ENCODE data around the gene HS6ST3.

HS6ST3 gene

DNA sequence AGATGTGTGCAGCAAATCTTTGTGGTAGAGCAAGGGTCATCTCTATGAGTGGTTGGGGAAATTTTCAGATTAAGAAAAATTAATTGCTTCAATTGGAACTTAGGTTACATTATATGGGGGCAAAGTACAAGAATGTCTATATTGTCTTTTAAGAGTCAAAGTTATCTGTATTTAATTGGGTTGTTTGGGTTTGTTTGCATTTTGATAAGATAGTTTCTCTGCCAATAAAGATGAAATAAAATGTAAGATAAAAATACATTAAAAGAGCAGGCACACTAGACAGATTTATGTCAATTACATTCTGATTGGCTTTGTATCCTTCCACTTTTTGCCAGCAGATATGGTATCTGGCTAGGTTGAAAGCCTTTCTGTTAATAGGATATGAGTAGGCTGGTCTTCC is 587.1 kb downstream of the HS6ST3 start:
- no peak for DNase-seq

- no peak for DNase-seq
These were observed 588.9 kb downstream of the HS6ST3 start for GRCh38 chr13:96678801-96679200.

GRCh38 chr13:96680898-96681297 is 591.0 kb downstream of the HS6ST3 start:
- DNase-seq = no peak

GRCh38 chr13:96681766-96682165 is 591.9 kb downstream of the HS6ST3 start:
- DNase-seq = no peak

GRCh38 chr13:96684469-96684868 is 594.6 kb downstream of the HS6ST3 start:
- no peak for DNase-seq

- DNase-seq = no peak
These were observed 595.0 kb downstream of the HS6ST3 start for GRCh38 chr13:96684907-96685306.

DNA sequence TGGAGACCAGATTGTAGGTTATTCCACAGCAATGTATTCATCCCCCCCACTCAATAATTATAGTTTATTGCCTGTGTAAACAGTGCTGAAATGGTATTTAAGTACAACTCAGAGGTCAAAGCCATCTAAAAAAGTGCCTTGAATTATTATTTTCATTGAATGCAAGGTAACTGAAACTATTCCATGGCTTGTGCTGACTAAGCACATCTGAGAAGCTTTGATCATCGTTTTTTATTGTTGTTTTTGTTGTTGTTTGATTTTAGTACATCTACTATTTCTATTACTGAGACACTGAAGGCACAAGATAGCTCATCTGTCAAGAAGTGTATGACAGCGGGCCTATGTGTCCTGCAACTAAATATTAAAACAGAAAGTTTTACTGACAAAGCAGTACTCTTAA is 596.4 kb downstream of the HS6ST3 start:
- no peak for DNase-seq

- no peak for DNase-seq
These were observed 597.3 kb downstream of the HS6ST3 start for GRCh38 chr13:96687191-96687590.

DNA sequence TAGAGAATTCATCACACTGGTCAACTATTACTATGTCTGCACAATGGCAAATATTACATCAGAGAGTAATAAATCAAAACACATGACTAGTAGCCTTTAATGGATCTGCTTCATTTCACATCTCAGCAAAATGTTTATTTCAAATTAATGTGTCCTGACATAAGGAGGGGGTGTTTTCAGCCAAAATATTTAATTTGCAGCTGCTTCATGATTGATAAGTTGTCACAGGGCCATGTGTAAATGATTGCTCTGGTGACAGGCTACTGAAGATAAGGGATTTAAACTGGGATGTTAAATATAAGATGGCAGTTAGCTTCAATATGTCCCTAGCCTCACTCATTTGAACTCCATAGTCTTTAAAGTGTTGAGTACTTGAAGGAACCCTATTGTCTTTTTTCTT is 601.1 kb downstream of the HS6ST3 start:
- DNase-seq = no peak

GRCh38 chr13:96696389-96696900 is 606.5 kb downstream of the HS6ST3 start:
- DNase-seq = no peak

GRCh38 chr13:96700657-96701056 is 610.8 kb downstream of the HS6ST3 start:
- no peak for DNase-seq

- no peak for DNase-seq
These were observed 617.2 kb downstream of the HS6ST3 start for GRCh38 chr13:96707146-96707545.

GRCh38 chr13:96710166-96710862 is 620.4 kb downstream of the HS6ST3 start:
- no peak for DNase-seq

DNA sequence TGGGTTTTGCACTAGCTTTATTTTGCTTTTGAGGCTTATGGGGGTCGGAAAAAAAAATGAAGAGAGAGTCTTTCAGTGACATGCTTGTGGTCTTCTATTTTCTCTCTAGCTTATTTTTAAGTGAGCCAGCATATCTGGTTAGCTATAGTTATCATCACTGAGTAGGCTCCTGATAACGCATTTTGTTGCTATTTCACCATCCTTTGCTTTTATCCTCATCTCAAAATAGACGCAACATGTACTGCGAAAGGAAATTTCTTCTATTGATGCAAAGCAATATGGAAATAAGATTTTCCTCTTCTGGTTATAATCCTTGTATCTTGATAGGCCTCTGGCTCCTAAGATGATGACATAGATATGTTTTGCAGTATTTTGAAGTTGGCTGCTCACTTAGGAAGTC is 630.5 kb downstream of the HS6ST3 start:
- DNase-seq = no peak

DNA sequence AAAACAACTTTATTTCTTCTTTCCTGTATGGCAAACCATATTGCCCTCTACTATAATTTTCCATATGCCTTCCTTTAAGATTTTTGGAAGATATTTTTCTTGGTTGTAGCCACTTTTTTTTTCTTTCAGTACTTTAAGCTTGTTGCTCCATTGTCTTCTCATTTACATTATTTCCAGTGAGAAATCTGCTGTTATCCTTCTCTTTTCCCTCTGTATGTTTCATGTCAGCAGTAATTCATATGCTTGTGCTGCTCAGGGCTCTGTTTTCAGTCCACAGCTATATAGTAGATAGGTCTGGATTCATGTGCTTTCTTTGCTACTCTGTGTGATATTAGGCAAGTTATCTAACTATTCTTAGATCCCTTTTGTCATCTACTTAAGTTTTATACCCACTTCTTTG is 636.7 kb downstream of the HS6ST3 start:
- no peak for DNase-seq

DNA sequence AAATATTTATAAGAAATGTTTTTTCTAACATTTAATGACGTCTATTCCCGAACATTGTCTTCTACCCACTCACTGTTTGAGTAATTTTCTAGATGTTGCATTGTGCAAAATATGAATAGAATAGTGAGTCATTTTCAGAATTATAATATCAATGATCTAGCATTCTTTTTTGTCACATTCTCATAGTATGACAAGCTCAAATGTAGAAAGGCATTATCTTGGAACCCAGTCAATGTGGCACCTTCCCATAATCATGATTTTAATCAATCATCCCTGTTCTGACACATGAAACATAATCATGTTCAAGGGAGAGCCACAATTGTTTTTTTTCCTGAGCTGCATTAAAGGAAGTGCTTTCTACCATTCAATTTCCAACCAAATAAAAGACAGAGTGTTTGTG is 638.6 kb downstream of the HS6ST3 start:
- DNase-seq = no peak

DNA sequence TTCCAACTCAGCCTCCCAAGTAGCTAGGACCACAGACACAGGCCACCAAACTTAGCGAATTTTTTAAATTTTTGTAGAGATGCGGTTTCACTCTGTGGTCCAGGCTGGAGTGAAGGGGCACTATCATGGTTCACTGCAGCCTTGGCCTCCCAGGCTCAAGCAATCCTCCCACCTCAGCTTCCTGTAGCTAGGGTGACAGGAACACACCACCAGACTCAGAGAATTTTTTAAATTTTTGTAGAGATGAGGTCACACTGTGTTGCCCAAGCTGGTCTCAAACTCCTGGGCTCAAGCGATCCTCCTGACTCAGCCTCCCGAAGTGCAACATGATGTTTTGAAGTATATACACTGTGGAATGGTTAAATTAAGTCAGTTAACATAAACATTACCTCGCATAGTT is 640.8 kb downstream of the HS6ST3 start:
- DNase-seq = no peak

- no peak for DNase-seq
These were observed 644.6 kb downstream of the HS6ST3 start for GRCh38 chr13:96734499-96734898.

- no peak for DNase-seq
These were observed 651.9 kb downstream of the HS6ST3 start for GRCh38 chr13:96741779-96742178.

DNA sequence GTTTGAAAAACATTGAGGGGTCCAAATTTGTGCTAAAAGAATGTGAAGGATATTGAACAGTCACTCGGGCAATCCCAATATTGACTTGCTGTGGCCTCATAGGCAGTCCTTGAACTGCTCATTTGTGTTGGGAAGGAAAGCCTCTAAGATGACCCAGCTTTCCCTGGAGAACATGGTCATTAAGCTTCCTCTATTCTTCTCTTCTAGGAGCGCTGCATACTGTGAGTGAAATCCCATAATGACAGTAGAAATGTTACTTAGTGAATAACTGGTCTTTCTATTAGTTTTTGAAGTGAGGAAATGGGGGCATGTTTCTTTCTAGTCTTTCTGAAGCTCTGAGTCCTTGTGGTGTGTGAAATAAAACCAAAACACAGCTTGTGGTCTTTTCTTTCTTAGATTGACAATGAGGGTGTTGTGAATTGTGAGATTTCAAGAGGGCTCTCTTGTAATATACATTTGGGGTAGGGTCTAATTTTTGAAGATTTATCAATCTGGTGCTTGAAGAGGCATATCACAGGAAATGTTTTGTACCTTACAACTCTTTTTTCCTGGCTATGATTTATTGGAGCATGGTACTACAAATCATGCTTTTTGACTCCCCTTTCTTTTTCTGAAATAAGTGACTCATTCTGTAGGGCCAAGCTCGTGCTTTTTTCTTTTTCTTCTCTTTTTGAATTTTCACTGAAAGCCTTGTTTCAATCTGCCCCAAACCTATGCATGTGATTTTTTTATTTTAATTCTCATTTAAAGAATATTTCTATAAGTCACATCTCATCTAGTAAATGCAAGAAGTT is 653.6 kb downstream of the HS6ST3 start:
- no peak for DNase-seq

- DNase-seq = no peak
These were observed 654.7 kb downstream of the HS6ST3 start for GRCh38 chr13:96744367-96745331.

- DNase-seq = no peak
These were observed 657.0 kb downstream of the HS6ST3 start for GRCh38 chr13:96746886-96747285.

- no peak for DNase-seq
These were observed 659.9 kb downstream of the HS6ST3 start for GRCh38 chr13:96749825-96750224.
